HG02938 (cell line): ENCODE results near the gene MYO5B.
"Not testable (repeated sequence)": the region's sequence is repeated elsewhere in the genome, so short reads cannot be mapped to it uniquely, and the experiment has no call there.

ENCODE experiments used
- ATAC-seq: cut with Tn5 transposase; IDR thresholded peaks from one replicate; pipeline ENCODE4 v1.9.1; 2021; ENCODE audit warnings: mild to moderate bottlenecking, moderate library complexity; ENCODE audit not compliant: unreplicated experiment

The MYO5B gene

DNA sequence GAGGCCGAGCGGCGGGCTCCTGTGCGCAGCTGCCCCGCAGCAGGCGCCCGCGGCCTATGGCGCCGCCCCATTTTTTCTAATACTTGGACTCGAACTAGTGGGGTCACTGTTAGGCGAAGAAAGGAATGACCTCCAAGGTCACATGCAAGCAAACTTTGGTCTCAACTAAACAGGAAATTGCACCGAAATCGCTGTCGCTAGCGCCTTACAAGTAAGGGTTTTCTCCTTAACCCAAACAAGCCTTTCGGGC, 382.0 kb downstream of the MYO5B start:
- ATAC-seq, result peak; percentile 29

GRCh38 chr18:49812286-49813068, 382.5 kb downstream of the MYO5B start:
- no peak for ATAC-seq

DNA sequence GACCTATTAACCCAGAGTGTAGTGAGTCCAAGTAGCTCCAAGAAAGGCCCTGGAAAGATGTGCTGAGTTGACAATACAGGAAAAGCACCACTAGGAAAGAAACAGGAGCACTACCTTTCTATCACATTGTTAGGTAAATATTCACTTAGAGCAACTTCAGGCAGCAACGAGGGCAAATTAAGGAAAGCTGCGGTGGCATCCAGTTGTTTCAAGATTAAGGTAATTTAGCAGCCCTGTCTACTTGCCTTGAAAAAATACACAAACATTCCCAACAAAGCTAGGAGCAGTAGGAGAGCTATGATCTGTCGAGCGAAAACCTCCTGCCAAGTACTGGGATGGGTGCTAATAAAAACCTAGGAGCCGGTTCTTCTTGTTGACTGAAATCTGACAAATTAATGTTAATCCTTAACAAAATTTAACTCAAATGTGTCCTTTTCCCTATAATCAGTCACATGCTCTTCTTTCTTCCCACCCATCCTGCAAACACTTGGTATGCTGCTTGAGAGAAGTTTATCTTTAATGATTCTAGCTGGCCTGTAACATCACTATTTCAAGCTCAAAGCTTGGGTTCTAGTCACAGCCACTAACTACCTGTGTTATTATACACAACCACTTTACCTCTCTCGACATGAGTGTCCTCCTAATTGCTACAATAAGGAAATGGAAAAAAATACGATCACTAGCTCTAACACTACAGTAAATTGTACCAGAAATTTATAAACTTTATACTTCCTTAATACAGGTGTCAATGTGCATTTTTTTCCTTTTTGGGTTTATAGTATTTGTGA, 383.6 kb downstream of the MYO5B start:
- no peak for ATAC-seq

DNA sequence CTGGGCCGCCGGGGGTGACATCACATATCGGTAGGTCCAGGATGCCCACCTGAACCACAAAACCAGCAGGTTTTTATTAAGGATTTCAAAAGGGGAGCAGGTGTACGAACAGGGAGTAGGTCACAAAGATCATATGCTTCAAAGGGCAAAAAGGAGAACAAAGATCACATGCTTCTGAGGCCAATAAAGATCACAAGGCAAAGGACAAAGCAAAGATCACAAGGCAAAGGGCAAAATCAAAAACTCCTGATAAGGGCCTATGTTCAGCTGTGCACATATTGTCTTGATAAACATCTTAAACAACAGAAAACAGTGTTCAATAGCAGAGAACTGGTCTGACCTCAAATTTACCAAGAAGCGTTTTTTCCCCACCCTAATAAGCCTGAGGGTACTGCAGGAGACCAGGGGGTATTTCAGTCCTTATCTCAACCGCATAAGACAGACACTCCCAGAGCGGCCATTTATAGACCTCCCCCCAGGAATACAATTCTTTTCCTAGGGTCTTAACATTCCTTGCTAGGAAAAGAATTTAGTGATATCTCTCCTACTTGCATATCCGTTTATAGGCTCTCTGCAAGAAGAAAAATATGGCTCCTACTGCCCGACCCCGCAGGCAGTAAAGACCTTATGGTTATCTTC, 386.3 kb downstream of the MYO5B start:
- ATAC-seq, result not testable (repeated sequence)

- ATAC-seq, result no peak
Observed at GRCh38 chr18:49804096-49804495, 390.9 kb downstream of the MYO5B start.

DNA sequence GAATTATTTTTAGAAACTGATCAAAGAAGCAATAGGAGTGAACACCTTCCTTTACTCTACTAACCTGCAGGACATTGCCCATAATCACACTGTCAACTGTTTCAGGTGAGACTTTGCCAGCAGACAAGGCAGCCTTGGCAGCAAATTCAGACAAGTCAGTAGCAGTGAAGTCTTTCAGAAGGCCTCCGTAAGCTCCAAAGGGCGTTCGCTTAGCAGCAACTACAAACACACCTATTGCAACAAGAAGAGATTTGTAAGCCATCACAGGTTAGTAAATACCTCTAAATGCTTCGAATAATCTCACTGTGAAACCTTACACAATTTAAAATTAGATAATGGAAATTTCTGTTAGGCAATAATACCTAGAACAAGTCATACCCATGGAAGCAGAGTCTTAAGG, 392.3 kb downstream of the MYO5B start:
- no peak for ATAC-seq

DNA sequence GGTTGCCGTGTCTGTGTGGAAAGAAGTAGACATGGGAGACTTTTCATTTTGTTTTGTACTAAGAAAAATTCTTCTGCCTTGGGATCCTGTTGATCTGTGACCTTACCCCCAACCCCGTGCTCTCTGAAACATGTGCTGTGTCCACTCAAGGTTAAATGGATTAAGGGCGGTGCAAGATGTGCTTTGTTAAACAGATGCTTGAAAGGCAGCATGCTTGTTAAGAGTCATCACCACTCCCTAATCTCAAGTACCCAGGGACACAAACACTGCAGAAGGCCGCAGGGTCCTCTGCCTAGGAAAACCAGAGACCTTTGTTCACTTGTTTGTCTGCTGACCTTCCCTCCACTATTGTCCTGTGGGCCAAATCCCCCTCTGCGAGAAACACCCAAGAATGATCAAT, 394.5 kb downstream of the MYO5B start:
- ATAC-seq, result not testable (repeated sequence)

- ATAC-seq, result not testable (repeated sequence)
Observed at GRCh38 chr18:49799806-49800205, 395.1 kb downstream of the MYO5B start.

DNA sequence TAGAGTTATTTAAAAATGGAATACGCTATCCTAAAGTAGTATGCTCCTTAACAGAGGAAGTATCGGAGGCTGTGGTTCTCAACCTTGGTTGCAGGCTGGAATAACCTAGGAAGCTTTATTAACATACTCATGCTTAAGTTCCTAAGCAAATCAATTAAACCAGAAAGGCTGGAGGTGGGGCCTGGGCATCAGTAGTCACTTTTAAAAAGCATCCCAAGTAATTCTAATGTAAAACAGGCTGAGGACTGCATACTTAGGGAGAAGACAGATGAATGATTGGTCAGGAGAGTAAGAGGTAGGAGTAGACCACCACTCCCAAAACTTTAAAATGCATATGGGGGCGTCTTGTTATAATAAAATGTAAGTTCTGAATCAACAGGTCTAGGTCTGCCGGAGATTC, 396.9 kb downstream of the MYO5B start:
- no peak for ATAC-seq

- ATAC-seq, result no peak
Observed at GRCh38 chr18:49795612-49796552, 399.1 kb downstream of the MYO5B start.

DNA sequence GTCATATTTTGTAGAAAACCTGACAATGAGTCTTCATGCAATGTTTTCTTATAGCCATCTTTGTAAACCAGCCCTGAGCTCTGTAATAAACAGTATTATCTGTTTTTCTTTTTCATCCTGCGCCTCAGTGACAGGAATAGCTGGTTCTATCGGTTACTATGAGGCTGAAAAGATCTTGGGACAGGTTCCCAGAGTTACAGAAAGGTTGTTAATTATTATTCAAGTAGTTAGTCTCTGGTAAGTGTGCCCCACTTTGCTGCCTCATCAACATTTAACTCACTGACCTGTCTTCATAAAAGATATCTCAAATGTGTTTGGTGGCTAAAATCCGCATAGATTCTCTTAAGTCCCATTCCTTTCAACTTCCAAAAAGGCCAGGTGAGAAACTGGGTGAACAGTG, 400.2 kb downstream of the MYO5B start:
- no peak for ATAC-seq

GRCh38 chr18:49789560-49790134, 405.3 kb downstream of the MYO5B start:
- ATAC-seq, result not testable (repeated sequence)

GRCh38 chr18:49788327-49788898, 406.5 kb downstream of the MYO5B start:
- peak; percentile 61 for ATAC-seq

DNA sequence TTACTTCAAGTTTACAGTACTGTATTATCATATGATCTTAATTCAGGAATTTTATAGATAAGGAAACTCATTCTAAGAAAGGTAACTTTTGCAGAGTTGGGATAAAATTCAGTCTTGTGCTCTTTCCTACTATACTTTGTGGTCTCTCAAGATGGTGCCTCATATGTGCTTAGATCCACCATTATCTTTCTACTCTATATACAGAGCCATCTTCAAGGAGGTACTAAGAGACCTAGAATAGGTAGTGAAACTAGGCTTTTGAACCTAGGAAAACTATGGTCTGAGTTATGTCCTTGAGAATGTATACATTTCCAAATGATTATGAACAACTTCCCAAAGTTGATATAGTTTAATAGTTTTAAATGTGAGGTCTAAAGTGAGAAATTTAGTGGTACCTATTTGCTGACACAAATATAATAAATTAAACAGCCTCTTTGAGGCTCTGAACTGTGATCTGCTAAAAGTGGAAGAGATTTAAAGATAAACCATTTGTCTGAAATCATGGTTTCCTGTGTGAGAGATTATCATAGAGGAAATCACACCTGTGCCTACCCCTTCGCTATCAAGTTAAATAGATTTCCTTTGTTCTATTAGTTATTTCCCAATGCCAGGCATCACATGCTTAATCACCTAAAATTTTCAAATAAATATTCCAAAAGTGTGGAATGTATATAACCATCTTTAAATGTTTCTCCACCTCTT, 408.8 kb downstream of the MYO5B start:
- no peak for ATAC-seq

DNA sequence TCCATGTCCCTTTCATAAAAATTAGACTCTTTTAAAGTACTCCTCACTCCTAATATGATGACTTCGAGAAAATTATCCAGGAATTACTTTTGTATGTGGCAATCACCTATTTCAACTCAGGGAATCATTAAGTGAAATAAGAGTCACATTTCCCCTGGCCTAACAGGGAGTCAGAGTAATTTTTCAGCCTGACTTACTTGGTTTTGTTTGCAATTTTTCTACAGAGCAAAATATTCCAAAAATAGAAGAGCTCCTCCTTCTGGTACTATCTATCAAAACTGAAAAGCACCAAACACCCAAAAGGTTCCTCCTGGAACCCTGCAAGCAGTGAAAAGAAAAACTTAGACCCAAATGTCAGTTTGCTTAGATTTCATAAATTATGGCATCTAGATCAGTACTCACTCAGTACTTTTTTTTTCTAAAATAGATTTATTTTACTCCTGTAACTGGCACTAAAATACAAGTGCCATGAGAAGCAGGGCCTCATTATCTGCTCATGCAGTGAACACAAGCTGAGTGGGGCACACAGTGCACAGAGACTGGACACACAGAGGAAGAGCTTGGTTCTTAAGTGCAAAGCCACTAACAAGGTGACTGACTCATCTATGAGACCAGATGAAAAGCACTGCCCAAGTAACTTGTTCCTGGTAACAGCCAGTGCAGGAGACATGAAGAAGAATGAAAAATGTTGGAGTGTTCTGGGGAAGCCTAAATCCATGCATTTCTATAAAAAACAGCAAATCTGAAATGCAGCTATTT, 410.3 kb downstream of the MYO5B start:
- no peak for ATAC-seq

DNA sequence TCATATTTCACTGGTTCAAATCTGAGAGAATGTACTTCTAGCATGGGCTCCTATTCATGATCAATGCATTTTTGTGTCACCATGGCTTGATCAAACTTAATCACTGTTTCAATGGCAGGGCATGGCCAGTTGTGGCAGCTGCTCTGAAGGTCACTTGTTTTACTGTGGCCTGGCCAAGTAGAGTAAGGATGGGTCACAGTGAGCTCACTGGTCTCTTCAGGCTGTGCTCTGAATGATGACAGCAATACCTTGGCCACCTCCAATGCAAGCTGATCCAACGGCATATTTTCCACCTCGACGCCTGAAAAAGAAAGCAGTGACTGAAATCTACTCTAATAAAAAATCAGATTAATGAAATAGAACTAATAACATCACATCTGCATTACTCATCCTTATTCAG, 411.3 kb downstream of the MYO5B start:
- not testable (repeated sequence) for ATAC-seq

GRCh38 chr18:49778826-49779465, 416.0 kb downstream of the MYO5B start:
- no peak for ATAC-seq
